Stimulated activated CD4-positive, alpha-beta T cell treated with anti-CD3 and anti-CD28 coated beads, Interleukin-1b, Interleukin-23, amount 100 ng/mL, for 1 hour (primary cell): ENCODE measurements around the gene CLASP2.
"Not testable (repeated sequence)": the region's sequence is repeated elsewhere in the genome, so short reads cannot be mapped to it uniquely, and the experiment has no call there.

Experiments
- DNase-seq, 2 donors: peaks; one replicate each; pipeline ENCODE4 v3.0.0-alpha.2; 2020; ENCODE audit warnings: low read depth in 2 of 2

Gene CLASP2

GRCh38 chr3:33453331-33453761 lies 264.7 kb downstream of the CLASP2 start:
- DNase-seq: no peak

DNA sequence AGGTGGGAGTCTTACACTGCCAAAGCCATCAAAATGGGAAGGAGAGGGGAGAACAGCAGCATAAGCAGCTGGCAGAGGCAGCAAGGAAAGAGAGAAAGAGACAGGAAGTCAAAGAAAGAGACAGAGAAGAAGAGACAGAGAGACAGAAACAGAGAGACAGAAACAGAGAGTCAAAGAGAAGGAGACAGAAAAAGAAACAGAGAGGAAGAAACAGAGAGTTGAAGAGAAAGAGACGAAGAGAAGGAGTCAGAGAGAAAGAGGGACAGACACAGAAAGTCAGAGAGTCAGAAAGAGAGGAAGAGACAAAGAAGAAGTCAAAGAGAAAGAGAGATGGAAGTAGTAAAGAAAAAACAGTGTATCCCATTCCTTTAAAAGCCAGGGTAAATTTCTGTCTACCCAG lies 266.1 kb downstream of the CLASP2 start:
- not testable (repeated sequence) for DNase-seq

DNA sequence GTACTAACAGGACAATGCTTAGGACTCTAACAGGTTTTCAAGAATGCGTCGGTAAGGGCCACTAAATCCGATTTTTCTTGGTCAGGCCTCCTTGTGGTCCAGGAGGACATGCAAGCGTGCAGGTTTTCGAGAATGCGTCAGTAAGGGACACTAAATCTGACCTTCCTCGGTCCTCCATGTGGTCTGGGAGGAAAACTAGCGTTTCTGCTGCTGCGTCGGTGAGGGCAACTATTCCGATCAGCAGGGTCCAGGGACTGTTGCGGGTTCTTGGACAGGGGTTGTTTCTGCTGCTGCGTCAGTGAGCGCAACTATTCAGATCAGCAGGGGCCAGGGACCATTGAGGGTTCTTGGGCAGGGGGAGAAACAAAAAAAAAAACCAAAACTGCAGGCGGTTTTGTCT lies 270.1 kb downstream of the CLASP2 start:
- no peak for DNase-seq

DNA sequence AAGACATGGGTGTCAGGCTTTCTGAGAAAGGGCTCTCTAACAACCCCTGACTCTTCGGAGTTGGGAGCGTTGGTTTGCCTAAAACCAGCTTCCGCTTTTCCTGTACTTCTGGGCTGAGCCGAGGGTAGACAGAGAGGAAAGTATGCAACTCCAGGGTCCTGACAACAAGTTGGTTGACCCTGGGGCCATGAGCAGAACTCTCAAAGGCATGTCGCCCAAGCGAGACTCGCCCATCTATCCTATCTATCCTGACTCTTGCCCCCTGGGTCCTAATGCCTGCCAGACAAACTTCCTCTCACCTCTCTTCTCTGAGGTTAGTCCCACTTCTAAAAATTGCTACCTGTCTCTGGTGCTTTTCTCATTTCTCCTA lies 270.8 kb downstream of the CLASP2 start:
- DNase-seq: not testable (repeated sequence)
